H1 (cell line): Measurements from ENCODE around the gene SLC5A2. TPM values are rescaled to one million over a fixed set of nuclear protein-coding genes. Genes with fewer than 3 reads are reported as not detected.

ENCODE experiments used
- CTCF ChIA-PET: fragments of 300-600 bp; sonication (Branson Sonifier 250); formaldehyde crosslinking; loops from one replicate; lab custom pipeline; 2021; ENCODE audit not compliant: partially characterized antibody; lab: Charles Lee
- POLR2A ChIA-PET: fragments of 300-600 bp; sonication (Branson Sonifier 250); formaldehyde crosslinking; loops from one replicate; lab custom pipeline; 2021; ENCODE audit warnings: inconsistent platforms; ENCODE audit not compliant: partially characterized antibody; lab: Charles Lee
- DNase-seq, 2 experiments: peaks; one replicate each; pipeline versions ENCODE4 v3.0.0 to v3.0.0-alpha.2; 2010 to 2022; ENCODE audit warnings: low spot score in 2 of 2, low read depth in 1 of 2, mixed read lengths in 1 of 2
- FAIRE-seq: peaks from 2 replicates; lab custom pipeline; 2011; peaks lifted over from hg19 to GRCh38; lab: Jason Lieb, UNC
- H2AFZ ChIP-seq: 2 replicates; pipeline ENCODE4 v1.8.1; 2012; ENCODE audit warnings: low read length, inconsistent platforms
- H2AK5ac ChIP-seq: 2 replicates; pipeline ENCODE4 v1.6.1; 2013; ENCODE audit warnings: low read depth, low read length
- H2BK120ac ChIP-seq: replicated peaks from 2 replicates; pipeline ENCODE3; 2013; ENCODE audit warnings: low read depth, low read length, inconsistent platforms
- H2BK12ac ChIP-seq: 2 replicates; pipeline ENCODE4 v1.6.1; 2013; ENCODE audit warnings: low read depth, low read length
- H2BK15ac ChIP-seq: 2 replicates; pipeline ENCODE4 v1.6.1; 2013; ENCODE audit warnings: low read length
- H2BK20ac ChIP-seq: 2 replicates; pipeline ENCODE4 v1.6.1; 2013; ENCODE audit warnings: low read length
- H2BK5ac ChIP-seq: 2 replicates; pipeline ENCODE4 v1.6.1; 2013; ENCODE audit warnings: low read depth, low read length
- H3K14ac ChIP-seq: 2 replicates; pipeline ENCODE4 v1.6.1; 2013; ENCODE audit warnings: inconsistent platforms; ENCODE audit not compliant: insufficient read length
- H3K18ac ChIP-seq: 2 replicates; pipeline ENCODE4 v1.6.1; 2013; ENCODE audit warnings: low read length; ENCODE audit errors: extremely low read depth
- H3K23ac ChIP-seq: 2 replicates; pipeline ENCODE4 v1.6.1; 2013; ENCODE audit warnings: inconsistent platforms; ENCODE audit not compliant: insufficient read length
- H3K23me2 ChIP-seq: 2 replicates; pipeline ENCODE4 v1.6.1; 2013; ENCODE audit warnings: low read depth, low read length
- H3K27ac ChIP-seq: 2 replicates; pipeline ENCODE4 v1.6.1; 2011; ENCODE audit warnings: low read depth, low read length, inconsistent platforms
- H3K27me3 ChIP-seq, 4 experiments: replicated peaks in 1 of 4; 1 replicate in 1 of 4; 2 replicates in 3 of 4; pipeline versions ENCODE4 v1.6.1 to v1.8.1; 2011 to 2013; ENCODE audit warnings: low read length in 3 of 4, mild to moderate bottlenecking in 3 of 4, inconsistent platforms in 2 of 4, mixed read lengths in 2 of 4, moderate library complexity in 1 of 4; ENCODE audit not compliant: control insufficient read depth in 3 of 4, insufficient read depth in 3 of 4; ENCODE audit errors: extremely low read depth in 1 of 4
- H3K36me3 ChIP-seq, 4 experiments: 2 replicates each; pipeline versions ENCODE4 v1.6.1 to v1.8.1; 2011 to 2013; ENCODE audit warnings: mild to moderate bottlenecking in 4 of 4, low read length in 3 of 4, moderate library complexity in 2 of 4, control low read depth in 1 of 4, inconsistent platforms in 1 of 4; ENCODE audit not compliant: insufficient read depth in 4 of 4, control insufficient read depth in 2 of 4
- H3K4ac ChIP-seq: replicated peaks from 2 replicates; pipeline ENCODE3; 2013; ENCODE audit warnings: low read length, low read depth, mixed read lengths, inconsistent platforms; ENCODE audit not compliant: insufficient read length
- H3K4me1 ChIP-seq, 4 experiments: replicated peaks in 1 of 4; 1 replicate in 1 of 4; 2 replicates in 3 of 4; pipeline versions ENCODE4 v1.6.1 to v1.8.1; 2011 to 2013; ENCODE audit warnings: low read length in 3 of 4, inconsistent platforms in 2 of 4, mixed read lengths in 1 of 4; ENCODE audit not compliant: insufficient read depth in 4 of 4, control insufficient read depth in 3 of 4
- H3K4me2 ChIP-seq, 2 experiments: 2 replicates each; pipeline versions ENCODE4 v1.6.1 to v1.8.1; 2011 to 2013; ENCODE audit warnings: low read depth in 2 of 2, low read length in 2 of 2, control low read depth in 1 of 2, inconsistent platforms in 1 of 2, mild to moderate bottlenecking in 1 of 2; ENCODE audit not compliant: insufficient read depth in 1 of 2
- H3K4me3 ChIP-seq, 4 experiments: fragments of 200-600, 300-600 bp in 1 of 4; sonication (generic), shearing (Covaris generic), sonication (Bioruptor Twin) in 1 of 4; 2 replicates each; pipeline versions ENCODE4 v1.5.1 to v1.8.1; 2011 to 2016; ENCODE audit warnings: low read length in 4 of 4, low read depth in 3 of 4, control low read depth in 2 of 4, inconsistent platforms in 2 of 4, mild to moderate bottlenecking in 2 of 4, mixed read lengths in 1 of 4, moderate library complexity in 1 of 4; ENCODE audit not compliant: insufficient read depth in 2 of 4; ENCODE audit errors: extremely low read depth in 1 of 4
- H3K56ac ChIP-seq: replicated peaks from 2 replicates; pipeline ENCODE3; 2013; ENCODE audit warnings: low read depth, mild to moderate bottlenecking, mixed read lengths, low read length, inconsistent platforms; ENCODE audit not compliant: insufficient read length
- H3K79me1 ChIP-seq: 2 replicates; pipeline ENCODE4 v1.6.1; 2013; ENCODE audit warnings: low read depth, low read length, control low read depth
- H3K79me2 ChIP-seq, 2 experiments: 2 replicates each; pipeline versions ENCODE4 v1.6.1 to v1.8.1; 2012 to 2013; ENCODE audit warnings: low read length in 2 of 2, mild to moderate bottlenecking in 2 of 2, inconsistent platforms in 1 of 2; ENCODE audit not compliant: insufficient read depth in 2 of 2, control insufficient read depth in 1 of 2
- H3K9ac ChIP-seq, 4 experiments: replicated peaks in 1 of 4; 1 replicate in 1 of 4; 2 replicates in 3 of 4; pipeline versions ENCODE4 v1.6.1 to v1.8.1; 2011 to 2013; ENCODE audit warnings: low read depth in 3 of 4, low read length in 3 of 4, control low read depth in 2 of 4, mild to moderate bottlenecking in 2 of 4, moderate library complexity in 2 of 4, inconsistent platforms in 1 of 4; ENCODE audit errors: extremely low read depth in 1 of 4
- H3K9me3 ChIP-seq, 2 experiments: 2 replicates each; pipeline versions ENCODE4 v1.6.1 to v1.8.1; 2012 to 2013; ENCODE audit warnings: mild to moderate bottlenecking in 2 of 2, moderate library complexity in 2 of 2, control low read depth in 1 of 2, inconsistent platforms in 1 of 2, low read depth in 1 of 2, low read length in 1 of 2, mixed read lengths in 1 of 2; ENCODE audit not compliant: insufficient read depth in 2 of 2
- H4K20me1 ChIP-seq, 2 experiments: replicated peaks in 1 of 2; 2 replicates each; pipeline versions ENCODE3 to v1.8.1; 2011 to 2013; ENCODE audit warnings: inconsistent platforms in 2 of 2, low read length in 2 of 2, mild to moderate bottlenecking in 1 of 2; ENCODE audit not compliant: insufficient read depth in 2 of 2, control insufficient read depth in 1 of 2
- H4K5ac ChIP-seq: 2 replicates; pipeline ENCODE4 v1.6.1; 2013; ENCODE audit warnings: low read length, low read depth, mixed read lengths, inconsistent platforms; ENCODE audit not compliant: insufficient read length
- H4K8ac ChIP-seq: 2 replicates; pipeline ENCODE4 v1.8.0; 2013; ENCODE audit warnings: mild to moderate bottlenecking, moderate library complexity, low read length, inconsistent platforms; ENCODE audit not compliant: insufficient read depth; ENCODE audit errors: extremely low read depth
- H4K91ac ChIP-seq: replicated peaks from 2 replicates; pipeline ENCODE3; 2013; ENCODE audit warnings: low read length, mixed read lengths, inconsistent platforms; ENCODE audit not compliant: insufficient read length
- ASH2L ChIP-seq: fragments of 200-600, 300-600 bp; sonication (generic); IDR thresholded peaks from one replicate; pipeline ENCODE4 v1.7.1; 2017; ENCODE audit warnings: low read length
- EGR1 ChIP-seq: IDR thresholded peaks from 2 replicates; pipeline ENCODE4 v1.6.1; 2011; ENCODE audit warnings: low read depth, low read length, borderline replicate concordance
- EZH2 ChIP-seq: fragments of 200-600 bp; sonication (generic); IDR thresholded peaks from 2 replicates; pipeline ENCODE4 v1.7.1; 2012; ENCODE audit warnings: low read depth, mild to moderate bottlenecking, moderate library complexity, low read length, inconsistent platforms; ENCODE audit not compliant: severe bottlenecking
- KDM4A ChIP-seq: IDR thresholded peaks from one replicate; pipeline ENCODE4 v1.7.1; 2012; ENCODE audit warnings: low read depth, mild to moderate bottlenecking, moderate library complexity, low read length, inconsistent platforms; ENCODE audit not compliant: severe bottlenecking
- POLR2A ChIP-seq, 2 experiments: IDR thresholded peaks; 1 replicate in 1 of 2; 2 replicates in 1 of 2; pipeline ENCODE4 v1.6.1; 2011; ENCODE audit warnings: low read depth in 2 of 2, low read length in 2 of 2, mild to moderate bottlenecking in 2 of 2; ENCODE audit errors: control extremely low read depth in 1 of 2
- POLR2AphosphoS5 ChIP-seq: IDR thresholded peaks from 2 replicates; pipeline ENCODE4 v1.6.1; 2011; ENCODE audit warnings: low read depth, low read length
- POU5F1 ChIP-seq: IDR thresholded peaks from 2 replicates; pipeline ENCODE4 v1.6.1; 2011; ENCODE audit warnings: low read depth, mild to moderate bottlenecking, low read length, moderate library complexity
- TAF1 ChIP-seq: IDR thresholded peaks from 2 replicates; pipeline ENCODE4 v1.6.1; 2011; ENCODE audit warnings: mild to moderate bottlenecking, low read depth, low read length
- TAF7 ChIP-seq: optimal IDR thresholded peaks from 2 replicates; pipeline ENCODE3; 2011; ENCODE audit warnings: low read depth, mild to moderate bottlenecking, inconsistent platforms, low read length, moderate library complexity, borderline replicate concordance
- TBP ChIP-seq: IDR thresholded peaks from 2 replicates; pipeline ENCODE4 v1.6.1; 2011; ENCODE audit warnings: low read depth, low read length, improper control_type of control experiment
- TEAD4 ChIP-seq: IDR thresholded peaks from 2 replicates; pipeline ENCODE4 v1.6.1; 2012; ENCODE audit warnings: low read depth, low read length, inconsistent platforms, mixed read lengths
- WGBS, 2 experiments: shearing (Covaris generic) in 1 of 2; methylation state at CpG; one replicate each; pipeline versions ENCODE4 v1.1.6 to v1.1.7; 2013 to 2015; ENCODE audit warnings: low lambda C conversion rate in 2 of 2, mixed read lengths in 2 of 2, inconsistent platforms in 1 of 2, low coverage in 1 of 2, missing lambda C conversion rate in 1 of 2; ENCODE audit not compliant: insufficient replicate concordance in 2 of 2, insufficient coverage in 1 of 2, insufficient read length in 1 of 2; ENCODE audit errors: extremely low coverage in 1 of 2, missing lambda C conversion rate in 1 of 2; 5-methylcytosine and 5-hydroxymethylcytosine counted together
- polyA plus RNA-seq, 7 experiments: library from polyadenylated mRNA; depleted of rRNA in 3 of 7; stranded (reverse) in 5 of 7; unstranded in 2 of 7; fragments of >200 nt in 5 of 7; fragments of 200-250 nt in 2 of 7; gene quantifications; 1 replicate in 5 of 7; 2 replicates in 1 of 7; 4 replicates in 1 of 7; pipeline versions ENCODE4 v1.2.1 to v1.2.3, GENCODE V29; 2011 to 2013; ENCODE audit warnings: missing spikeins in 2 of 7, mixed read lengths in 2 of 7
- total RNA-seq: library from RNA; stranded (reverse); fragmentation: NEBNext Ultra II Directional; extraction: Animal tissue kit (Norgen Biotek cat#: 25700); gene quantifications from 2 replicates; pipeline ENCODE4 v1.2.1, GENCODE V29; 2021

The SLC5A2 gene
- total and polyA plus RNA-seq, 2 of the 8 experiments (the other 6 are each of a cell fraction or from before 2014, with no cell fraction given): 0.56 to 4.4 TPM

DNA sequence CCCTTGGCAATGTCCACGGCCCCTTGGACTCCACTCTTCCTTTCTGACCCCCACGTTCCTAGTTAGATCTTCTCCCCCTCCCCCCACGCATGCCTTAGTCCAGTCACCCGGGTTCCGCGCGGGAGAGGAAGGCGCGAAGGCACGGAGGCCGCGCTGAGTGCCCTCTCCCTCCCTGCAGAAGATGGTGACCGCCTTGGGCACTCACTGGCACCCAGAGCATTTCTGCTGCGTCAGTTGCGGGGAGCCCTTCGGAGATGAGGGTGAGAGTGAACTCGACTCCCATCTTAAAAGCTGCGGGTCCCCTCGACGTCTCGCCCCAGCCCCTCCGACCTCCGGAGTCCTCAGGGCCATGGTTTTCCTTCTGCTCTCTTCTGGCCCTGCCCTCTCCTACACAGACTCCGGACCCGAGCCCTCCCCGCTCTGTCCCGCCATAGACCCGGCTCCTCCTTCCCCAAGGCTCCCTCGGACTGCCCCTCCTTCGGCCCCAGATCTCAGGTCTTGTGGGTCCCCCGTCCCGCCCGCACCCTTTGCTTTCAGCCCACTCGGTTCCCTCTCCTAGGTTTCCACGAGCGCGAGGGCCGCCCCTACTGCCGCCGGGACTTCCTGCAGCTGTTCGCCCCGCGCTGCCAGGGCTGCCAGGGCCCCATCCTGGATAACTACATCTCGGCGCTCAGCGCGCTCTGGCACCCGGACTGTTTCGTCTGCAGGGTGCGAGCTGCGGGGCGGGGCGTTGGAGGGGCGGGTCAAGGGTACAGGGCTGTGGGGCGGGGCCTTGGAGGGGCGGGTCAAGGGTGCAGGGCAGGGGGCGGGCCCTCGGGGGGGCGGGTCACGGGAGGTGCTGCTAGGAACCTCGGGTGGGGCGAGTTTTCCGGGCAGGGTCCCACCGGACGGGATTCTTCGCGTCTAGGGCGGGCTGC, 6.4 kb upstream of the SLC5A2 start:
- Histone ChIP-seq H3K18ac (peak overlapping the region; percentile 62), H3K27me3 (peaks cover 2 to 49% (median 35%) of the 10 kb centered on the region in 4 experiments), H3K14ac (no peak overlapping the region), H4K8ac (peak overlapping the region; percentile 71), H2AK5ac (no peak overlapping the region), H2BK120ac (no peak overlapping the region), H3K4me3 (peak overlapping the region; percentile 54 to 79 (median 64)), H2AFZ (peak overlapping the region; percentile 43; the same call in 1 of the 2 replicates), H3K56ac (peak overlapping the region; percentile 24), H3K79me1 (no peaks in the 10 kb centered on the region), H3K9ac (no peak overlapping the region; a peak in 1 of 7 replicates), H3K23me2 (peaks cover 19% of the 10 kb centered on the region; the same call in 1 of the 2 replicates), H2BK20ac (no peak overlapping the region), H3K4me2 (peak overlapping the region; percentile 62 to 99), H3K79me2 (no peaks in the 10 kb centered on the region), H4K5ac (peak overlapping the region; percentile 41), H3K9me3 (no peaks in the 10 kb centered on the region), H3K4ac (peak overlapping the region; percentile 28), H2BK5ac (no peak overlapping the region), H3K27ac (no peak overlapping the region), H3K4me1 (peaks cover 0 to 8% (median 3%) of the 10 kb centered on the region in 4 experiments; a peak in 5 of 7 replicates), H2BK12ac (peak overlapping the region; percentile 39; the same call in 1 of the 2 replicates), H3K36me3 (no peaks in the 10 kb centered on the region), H4K91ac (peak overlapping the region; percentile 82), H2BK15ac (no peak overlapping the region), H3K23ac (no peak overlapping the region), H4K20me1 (peaks cover 0 to 4% of the 10 kb centered on the region in 2 experiments)
- POLR2A ChIA-PET: interaction anchor here (0.7 to 6.0 kb wide), 9 partner anchors 11 to 296 kb away, joined by 3 to 40 read pairs (median 4); partner anchors contain the start of genes ARMC5, FUS, RUSF1 and ZNF843
- WGBS, 2 experiments: 5% methylated on average over 23 of the region's 68 CpGs; no CpG with 5 or more reads in 1 of the 2 experiments
- CTCF ChIA-PET: interaction anchor here (0.6 to 5.1 kb wide), 11 partner anchors 11 to 432 kb away, joined by 3 to 35 read pairs (median 5); partner anchors contain the start of gene ARMC5
- DNase-seq (peak in 1 of 2 experiments; percentile 86), FAIRE-seq (no peak)
- TF ChIP-seq POLR2AphosphoS5: peak; percentile 32; the same call in 1 of the 2 replicates
- TF ChIP-seq EGR1: no peak
- TF ChIP-seq TBP: peak; percentile 62; the same call in 1 of the 2 replicates
- peak; percentile 81 for TF ChIP-seq ASH2L
- TF ChIP-seq TAF1: peak; percentile 53; the same call in 1 of the 2 replicates
- TF ChIP-seq POLR2A (IDR thresholded peaks at IDR 0.05; ENCODE audit: control extremely low read depth in 1 of 2, low read depth in 2 of 2, low read length in 2 of 2): peak in 1 of 2 experiments; percentile 77; a peak in 2 of 3 replicates
- no peak for TF ChIP-seq POU5F1
- no peak for TF ChIP-seq TEAD4
- TF ChIP-seq KDM4A: peak; percentile 84
- TF ChIP-seq EZH2: peak; percentile 16
- TF ChIP-seq TAF7: peak; percentile 59
